H1 (cell line): ENCODE results near the gene EZH2. TPM values are rescaled to one million over a fixed set of nuclear protein-coding genes. Genes with fewer than 3 reads are reported as not detected.

Experiments
- CTCF ChIA-PET: fragments of 300-600 bp; sonication (Branson Sonifier 250); formaldehyde crosslinking; loops from one replicate; lab custom pipeline; 2021; ENCODE audit not compliant: partially characterized antibody; lab: Charles Lee
- POLR2A ChIA-PET: fragments of 300-600 bp; sonication (Branson Sonifier 250); formaldehyde crosslinking; loops from one replicate; lab custom pipeline; 2021; ENCODE audit warnings: inconsistent platforms; ENCODE audit not compliant: partially characterized antibody; lab: Charles Lee
- DNase-seq, 2 experiments: peaks; one replicate each; pipeline versions ENCODE4 v3.0.0 to v3.0.0-alpha.2; 2010 to 2022; ENCODE audit warnings: low spot score in 2 of 2, low read depth in 1 of 2, mixed read lengths in 1 of 2
- FAIRE-seq: peaks from 2 replicates; lab custom pipeline; 2011; peaks lifted over from hg19 to GRCh38; lab: Jason Lieb, UNC
- H2AFZ ChIP-seq: 2 replicates; pipeline ENCODE4 v1.8.1; 2012; ENCODE audit warnings: low read length, inconsistent platforms
- H2AK5ac ChIP-seq: 2 replicates; pipeline ENCODE4 v1.6.1; 2013; ENCODE audit warnings: low read depth, low read length
- H2BK120ac ChIP-seq: replicated peaks from 2 replicates; pipeline ENCODE3; 2013; ENCODE audit warnings: low read depth, low read length, inconsistent platforms
- H2BK12ac ChIP-seq: 2 replicates; pipeline ENCODE4 v1.6.1; 2013; ENCODE audit warnings: low read depth, low read length
- H2BK15ac ChIP-seq: 2 replicates; pipeline ENCODE4 v1.6.1; 2013; ENCODE audit warnings: low read length
- H2BK20ac ChIP-seq: 2 replicates; pipeline ENCODE4 v1.6.1; 2013; ENCODE audit warnings: low read length
- H2BK5ac ChIP-seq: 2 replicates; pipeline ENCODE4 v1.6.1; 2013; ENCODE audit warnings: low read depth, low read length
- H3K14ac ChIP-seq: 2 replicates; pipeline ENCODE4 v1.6.1; 2013; ENCODE audit warnings: inconsistent platforms; ENCODE audit not compliant: insufficient read length
- H3K18ac ChIP-seq: 2 replicates; pipeline ENCODE4 v1.6.1; 2013; ENCODE audit warnings: low read length; ENCODE audit errors: extremely low read depth
- H3K23ac ChIP-seq: 2 replicates; pipeline ENCODE4 v1.6.1; 2013; ENCODE audit warnings: inconsistent platforms; ENCODE audit not compliant: insufficient read length
- H3K23me2 ChIP-seq: 2 replicates; pipeline ENCODE4 v1.6.1; 2013; ENCODE audit warnings: low read depth, low read length
- H3K27ac ChIP-seq: 2 replicates; pipeline ENCODE4 v1.6.1; 2011; ENCODE audit warnings: low read depth, low read length, inconsistent platforms
- H3K27me3 ChIP-seq, 4 experiments: replicated peaks in 1 of 4; 1 replicate in 1 of 4; 2 replicates in 3 of 4; pipeline versions ENCODE4 v1.6.1 to v1.8.1; 2011 to 2013; ENCODE audit warnings: low read length in 3 of 4, mild to moderate bottlenecking in 3 of 4, inconsistent platforms in 2 of 4, mixed read lengths in 2 of 4, moderate library complexity in 1 of 4; ENCODE audit not compliant: control insufficient read depth in 3 of 4, insufficient read depth in 3 of 4; ENCODE audit errors: extremely low read depth in 1 of 4
- H3K36me3 ChIP-seq, 4 experiments: 2 replicates each; pipeline versions ENCODE4 v1.6.1 to v1.8.1; 2011 to 2013; ENCODE audit warnings: mild to moderate bottlenecking in 4 of 4, low read length in 3 of 4, moderate library complexity in 2 of 4, control low read depth in 1 of 4, inconsistent platforms in 1 of 4; ENCODE audit not compliant: insufficient read depth in 4 of 4, control insufficient read depth in 2 of 4
- H3K4ac ChIP-seq: replicated peaks from 2 replicates; pipeline ENCODE3; 2013; ENCODE audit warnings: low read length, low read depth, mixed read lengths, inconsistent platforms; ENCODE audit not compliant: insufficient read length
- H3K4me1 ChIP-seq, 4 experiments: replicated peaks in 1 of 4; 1 replicate in 1 of 4; 2 replicates in 3 of 4; pipeline versions ENCODE4 v1.6.1 to v1.8.1; 2011 to 2013; ENCODE audit warnings: low read length in 3 of 4, inconsistent platforms in 2 of 4, mixed read lengths in 1 of 4; ENCODE audit not compliant: insufficient read depth in 4 of 4, control insufficient read depth in 3 of 4
- H3K4me2 ChIP-seq, 2 experiments: 2 replicates each; pipeline versions ENCODE4 v1.6.1 to v1.8.1; 2011 to 2013; ENCODE audit warnings: low read depth in 2 of 2, low read length in 2 of 2, control low read depth in 1 of 2, inconsistent platforms in 1 of 2, mild to moderate bottlenecking in 1 of 2; ENCODE audit not compliant: insufficient read depth in 1 of 2
- H3K4me3 ChIP-seq, 4 experiments: fragments of 200-600, 300-600 bp in 1 of 4; sonication (generic), shearing (Covaris generic), sonication (Bioruptor Twin) in 1 of 4; 2 replicates each; pipeline versions ENCODE4 v1.5.1 to v1.8.1; 2011 to 2016; ENCODE audit warnings: low read length in 4 of 4, low read depth in 3 of 4, control low read depth in 2 of 4, inconsistent platforms in 2 of 4, mild to moderate bottlenecking in 2 of 4, mixed read lengths in 1 of 4, moderate library complexity in 1 of 4; ENCODE audit not compliant: insufficient read depth in 2 of 4; ENCODE audit errors: extremely low read depth in 1 of 4
- H3K56ac ChIP-seq: replicated peaks from 2 replicates; pipeline ENCODE3; 2013; ENCODE audit warnings: low read depth, mild to moderate bottlenecking, mixed read lengths, low read length, inconsistent platforms; ENCODE audit not compliant: insufficient read length
- H3K79me1 ChIP-seq: 2 replicates; pipeline ENCODE4 v1.6.1; 2013; ENCODE audit warnings: low read depth, low read length, control low read depth
- H3K79me2 ChIP-seq, 2 experiments: 2 replicates each; pipeline versions ENCODE4 v1.6.1 to v1.8.1; 2012 to 2013; ENCODE audit warnings: low read length in 2 of 2, mild to moderate bottlenecking in 2 of 2, inconsistent platforms in 1 of 2; ENCODE audit not compliant: insufficient read depth in 2 of 2, control insufficient read depth in 1 of 2
- H3K9ac ChIP-seq, 4 experiments: replicated peaks in 1 of 4; 1 replicate in 1 of 4; 2 replicates in 3 of 4; pipeline versions ENCODE4 v1.6.1 to v1.8.1; 2011 to 2013; ENCODE audit warnings: low read depth in 3 of 4, low read length in 3 of 4, control low read depth in 2 of 4, mild to moderate bottlenecking in 2 of 4, moderate library complexity in 2 of 4, inconsistent platforms in 1 of 4; ENCODE audit errors: extremely low read depth in 1 of 4
- H3K9me3 ChIP-seq, 2 experiments: 2 replicates each; pipeline versions ENCODE4 v1.6.1 to v1.8.1; 2012 to 2013; ENCODE audit warnings: mild to moderate bottlenecking in 2 of 2, moderate library complexity in 2 of 2, control low read depth in 1 of 2, inconsistent platforms in 1 of 2, low read depth in 1 of 2, low read length in 1 of 2, mixed read lengths in 1 of 2; ENCODE audit not compliant: insufficient read depth in 2 of 2
- H4K20me1 ChIP-seq, 2 experiments: replicated peaks in 1 of 2; 2 replicates each; pipeline versions ENCODE3 to v1.8.1; 2011 to 2013; ENCODE audit warnings: inconsistent platforms in 2 of 2, low read length in 2 of 2, mild to moderate bottlenecking in 1 of 2; ENCODE audit not compliant: insufficient read depth in 2 of 2, control insufficient read depth in 1 of 2
- H4K5ac ChIP-seq: 2 replicates; pipeline ENCODE4 v1.6.1; 2013; ENCODE audit warnings: low read length, low read depth, mixed read lengths, inconsistent platforms; ENCODE audit not compliant: insufficient read length
- H4K8ac ChIP-seq: 2 replicates; pipeline ENCODE4 v1.8.0; 2013; ENCODE audit warnings: mild to moderate bottlenecking, moderate library complexity, low read length, inconsistent platforms; ENCODE audit not compliant: insufficient read depth; ENCODE audit errors: extremely low read depth
- H4K91ac ChIP-seq: replicated peaks from 2 replicates; pipeline ENCODE3; 2013; ENCODE audit warnings: low read length, mixed read lengths, inconsistent platforms; ENCODE audit not compliant: insufficient read length
- BACH1 ChIP-seq: IDR thresholded peaks from 2 replicates; pipeline ENCODE4 v1.6.1; 2012; ENCODE audit warnings: low read length, improper control_type of control experiment
- CEBPB ChIP-seq: IDR thresholded peaks from 2 replicates; pipeline ENCODE4 v1.6.1; 2012; ENCODE audit warnings: low read depth, low read length
- CHD2 ChIP-seq: IDR thresholded peaks from 2 replicates; pipeline ENCODE4 v1.6.1; 2012; ENCODE audit warnings: low read length, improper control_type of control experiment
- CTBP2 ChIP-seq: IDR thresholded peaks from 2 replicates; pipeline ENCODE4 v1.7.0; 2011; ENCODE audit warnings: borderline replicate concordance, mild to moderate bottlenecking, moderate library complexity, mixed read lengths, low read length; ENCODE audit not compliant: insufficient read depth, insufficient read length
- KDM5A ChIP-seq: fragments of 200-600 bp; IDR thresholded peaks from 2 replicates; pipeline ENCODE4 v1.7.1; 2012; ENCODE audit warnings: mild to moderate bottlenecking, low read length, inconsistent platforms, mixed read lengths
- NANOG ChIP-seq: IDR thresholded peaks from 2 replicates; pipeline ENCODE4 v1.6.1; 2011; ENCODE audit warnings: low read length, low read depth, mild to moderate bottlenecking, inconsistent platforms; ENCODE audit not compliant: insufficient read depth, poor library complexity, severe bottlenecking
- POLR2A ChIP-seq, 2 experiments: IDR thresholded peaks; 1 replicate in 1 of 2; 2 replicates in 1 of 2; pipeline ENCODE4 v1.6.1; 2011; ENCODE audit warnings: low read depth in 2 of 2, low read length in 2 of 2, mild to moderate bottlenecking in 2 of 2; ENCODE audit errors: control extremely low read depth in 1 of 2
- SP1 ChIP-seq: IDR thresholded peaks from 2 replicates; pipeline ENCODE4 v1.6.1; 2011; ENCODE audit warnings: low read depth, low read length
- YY1 ChIP-seq: IDR thresholded peaks from 2 replicates; pipeline ENCODE4 v1.6.1; 2011; ENCODE audit warnings: low read depth, mild to moderate bottlenecking, low read length
- WGBS, 2 experiments: shearing (Covaris generic) in 1 of 2; methylation state at CpG; one replicate each; pipeline versions ENCODE4 v1.1.6 to v1.1.7; 2013 to 2015; ENCODE audit warnings: low lambda C conversion rate in 2 of 2, mixed read lengths in 2 of 2, inconsistent platforms in 1 of 2, low coverage in 1 of 2, missing lambda C conversion rate in 1 of 2; ENCODE audit not compliant: insufficient replicate concordance in 2 of 2, insufficient coverage in 1 of 2, insufficient read length in 1 of 2; ENCODE audit errors: extremely low coverage in 1 of 2, missing lambda C conversion rate in 1 of 2; 5-methylcytosine and 5-hydroxymethylcytosine counted together
- polyA plus RNA-seq, 7 experiments: library from polyadenylated mRNA; depleted of rRNA in 3 of 7; stranded (reverse) in 5 of 7; unstranded in 2 of 7; fragments of >200 nt in 5 of 7; fragments of 200-250 nt in 2 of 7; gene quantifications; 1 replicate in 5 of 7; 2 replicates in 1 of 7; 4 replicates in 1 of 7; pipeline versions ENCODE4 v1.2.1 to v1.2.3, GENCODE V29; 2011 to 2013; ENCODE audit warnings: missing spikeins in 2 of 7, mixed read lengths in 2 of 7
- total RNA-seq: library from RNA; stranded (reverse); fragmentation: NEBNext Ultra II Directional; extraction: Animal tissue kit (Norgen Biotek cat#: 25700); gene quantifications from 2 replicates; pipeline ENCODE4 v1.2.1, GENCODE V29; 2021
- TF ChIP-seq, protein P1 (sequence below): IDR thresholded peaks from 2 replicates; pipeline ENCODE4 v1.6.1; 2012; ENCODE audit warnings: inconsistent platforms
- TF ChIP-seq, protein P2 (sequence below): IDR thresholded peaks from 2 replicates; pipeline ENCODE4 v1.6.1; 2012; ENCODE audit warnings: inconsistent platforms

EZH2 gene
- total and polyA plus RNA-seq, 2 of the 8 experiments (the other 6 are each of a cell fraction or from before 2014, with no cell fraction given): 28.9 to 49.0 TPM

DNA sequence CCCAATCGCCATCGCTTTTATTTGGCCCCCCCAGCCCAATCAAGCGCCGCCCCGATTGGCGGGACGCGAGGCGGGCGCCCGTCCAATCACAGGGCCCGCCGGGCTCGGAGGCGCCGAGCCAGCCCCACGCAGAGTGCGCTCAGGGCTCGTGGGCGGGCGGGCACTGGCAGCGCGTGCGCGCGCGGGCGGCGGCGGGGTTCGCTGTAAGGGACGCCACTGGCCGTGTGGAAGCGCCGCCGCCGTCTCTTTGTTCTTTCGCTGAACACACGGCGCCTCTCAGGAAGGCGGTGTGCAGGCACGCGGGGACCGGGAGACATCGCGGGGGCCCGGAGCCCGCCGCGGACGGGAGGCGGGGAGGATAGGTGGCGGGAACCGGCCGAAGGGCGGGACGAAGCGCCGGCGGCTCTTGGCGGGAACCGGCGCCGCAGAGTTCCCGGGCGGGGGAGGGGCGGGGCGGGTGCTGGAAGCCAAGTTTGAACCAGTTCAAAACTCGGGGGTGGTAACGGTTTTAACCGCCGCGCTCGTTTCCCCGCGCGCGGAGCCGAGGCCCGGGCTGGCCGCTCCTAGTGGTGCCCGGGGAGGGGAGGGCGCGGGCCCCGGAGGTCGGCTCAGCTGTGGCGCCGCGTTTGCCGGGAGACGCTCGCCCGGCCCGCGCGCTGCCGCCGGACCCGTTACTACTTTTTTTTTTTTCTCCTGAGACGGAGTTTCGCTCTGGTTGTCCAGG lies 370 bp upstream of the EZH2 start:
- Histone ChIP-seq H3K79me1 (peaks cover 3% of the 10 kb centered on the region; the same call in 1 of the 2 replicates), H3K4me1 (peaks cover 0 to 2% (median 0%) of the 10 kb centered on the region in 4 experiments; a peak in 3 of 7 replicates), H3K4ac (no peak overlapping the region), H2BK120ac (no peak overlapping the region), H3K79me2 (peaks cover 4 to 39% of the 10 kb centered on the region in 2 experiments), H2AK5ac (no peak overlapping the region), H2BK15ac (no peak overlapping the region), H3K9ac (peak overlapping the region; percentile 78 to 98 (median 82)), H4K5ac (peak overlapping the region; percentile 97), H3K27ac (peak overlapping the region; percentile 87), H2BK12ac (no peak overlapping the region), H3K18ac (peak overlapping the region; percentile 83), H3K56ac (peak overlapping the region; percentile 77), H3K4me3 (peak overlapping the region; percentile 62 to 79 (median 71)), H3K23me2 (peaks cover 6% of the 10 kb centered on the region), H2BK5ac (no peak overlapping the region), H4K8ac (peak overlapping the region; percentile 98; the same call in 1 of the 2 replicates), H4K91ac (peak overlapping the region; percentile 74), H3K23ac (no peak overlapping the region), H3K9me3 (no peaks in the 10 kb centered on the region), H3K14ac (no peak overlapping the region), H2AFZ (no peak overlapping the region), H3K27me3 (no peaks in the 10 kb centered on the region), H3K36me3 (no peaks in the 10 kb centered on the region), H4K20me1 (peaks cover 5 to 7% of the 10 kb centered on the region in 2 experiments), H2BK20ac (no peak overlapping the region), H3K4me2 (peak overlapping the region; percentile 66 to 88)
- DNase-seq: peak; percentile 56 to 88
- 2% methylated on average over 33 of the region's 101 CpGs; no CpG with 5 or more reads in 1 of the 2 experiments for WGBS, 2 experiments
- POLR2A ChIA-PET: interaction anchor here (0.8 to 2.0 kb wide), 9 partner anchors 9 to 186 kb away, joined by 3 to 11 read pairs (median 4); partner anchors contain the start of gene CUL1
- FAIRE-seq: no peak
- CTCF ChIA-PET: interaction anchor here (0.5 to 1.5 kb wide), 3 partner anchors 28 to 344 kb away, joined by 3 to 5 read pairs (median 4); no protein-coding TSS in a partner anchor
- no peak for TF ChIP-seq NANOG
- peak in 1 of 2 experiments; percentile 47; a peak in 1 of 3 replicates for TF ChIP-seq POLR2A (IDR thresholded peaks at IDR 0.05; ENCODE audit: control extremely low read depth in 1 of 2, low read depth in 2 of 2, low read length in 2 of 2)
- TF ChIP-seq, protein P1, sequence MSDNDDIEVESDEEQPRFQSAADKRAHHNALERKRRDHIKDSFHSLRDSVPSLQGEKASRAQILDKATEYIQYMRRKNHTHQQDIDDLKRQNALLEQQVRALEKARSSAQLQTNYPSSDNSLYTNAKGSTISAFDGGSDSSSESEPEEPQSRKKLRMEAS: peak; percentile 76; the same call in 1 of the 2 replicates
- TF ChIP-seq CHD2: 0 out of 2 replicates have a peak, but pooled peaks have one; percentile 25
- no peak for TF ChIP-seq CEBPB
- TF ChIP-seq YY1: 0 out of 2 replicates have a peak, but pooled peaks have one; percentile 20
- TF ChIP-seq KDM5A: no peak
- peak; percentile 71 for TF ChIP-seq BACH1
- TF ChIP-seq, protein P2, sequence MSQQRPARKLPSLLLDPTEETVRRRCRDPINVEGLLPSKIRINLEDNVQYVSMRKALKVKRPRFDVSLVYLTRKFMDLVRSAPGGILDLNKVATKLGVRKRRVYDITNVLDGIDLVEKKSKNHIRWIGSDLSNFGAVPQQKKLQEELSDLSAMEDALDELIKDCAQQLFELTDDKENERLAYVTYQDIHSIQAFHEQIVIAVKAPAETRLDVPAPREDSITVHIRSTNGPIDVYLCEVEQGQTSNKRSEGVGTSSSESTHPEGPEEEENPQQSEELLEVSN: peak; percentile 87
- 0 out of 2 replicates have a peak, but pooled peaks have one; percentile 35 for TF ChIP-seq SP1
- peak; percentile 22 for TF ChIP-seq CTBP2
